ENCODE results near the gene CNIH2.

DNA sequence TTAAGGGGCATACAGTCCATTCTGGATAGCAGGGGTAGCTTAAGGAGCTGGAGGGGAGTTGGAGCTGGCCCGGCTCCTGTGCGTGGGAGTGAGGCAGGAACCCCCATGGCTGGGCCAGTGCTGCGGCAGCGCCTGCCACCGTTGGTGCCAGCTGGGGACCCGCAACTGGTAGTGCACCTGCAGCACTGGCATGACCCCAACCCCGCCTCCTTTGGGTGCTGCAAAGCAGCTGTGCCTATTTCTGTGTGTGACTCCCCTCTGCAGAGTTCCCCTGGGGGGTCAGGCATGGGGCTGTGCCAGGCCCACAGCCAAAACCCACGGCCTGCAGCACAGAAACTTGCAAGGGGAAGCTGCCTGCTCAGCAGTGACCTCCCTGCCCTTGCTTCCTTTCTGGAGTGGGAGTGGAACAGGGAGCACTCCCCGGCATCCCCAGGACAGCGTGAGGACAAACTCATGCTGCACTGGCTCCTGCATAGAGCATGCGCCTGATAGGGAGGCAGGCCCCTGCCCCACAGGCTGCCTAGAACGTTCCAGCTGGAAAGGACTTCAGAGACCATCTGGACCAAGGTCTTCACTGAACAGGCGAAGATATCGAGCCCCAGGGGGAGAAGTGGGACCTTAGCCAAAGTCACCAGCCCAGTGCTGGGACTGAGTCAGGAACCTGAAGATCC, 35.7 kb upstream of the CNIH2 start:
- TF ChIP-seq POLR2A (conservative IDR thresholded peaks at IDR 0.05) (no peak), ZFPM2 (CRISPR knock-in tag; IDR thresholded peaks at IDR 0.05) (no peak), CHD1 (IDR thresholded peaks at IDR 0.05; ENCODE audit: low read length) (no peak), FOXA1 (IDR thresholded peaks at IDR 0.05; ENCODE audit: borderline replicate concordance) (no peak), RFX5 (IDR thresholded peaks at IDR 0.05; ENCODE audit: low read depth, low read length) (no peak), RAD21 (CRISPR knock-in tag; conservative IDR thresholded peaks at IDR 0.05 in 1 of 2, IDR thresholded peaks at IDR 0.05 in 1 of 2) (no peak), ETV5 (CRISPR knock-in tag; IDR thresholded peaks at IDR 0.05; ENCODE audit: low read depth) (no peak), SPI1 (IDR thresholded peaks at IDR 0.05; ENCODE audit: borderline replicate concordance, low read depth, low read length) (no peak), ZNF436 (CRISPR knock-in tag; IDR thresholded peaks at IDR 0.05) (no peak), ZNF165 (CRISPR knock-in tag; IDR thresholded peaks at IDR 0.05; ENCODE audit: borderline replicate concordance) (no peak), MYNN (IDR thresholded peaks at IDR 0.05) (no peak), MYNN (CRISPR knock-in tag; IDR thresholded peaks at IDR 0.05) (no peak), JUNB (CRISPR knock-in tag; conservative IDR thresholded peaks at IDR 0.05) (no peak), MAFK (IDR thresholded peaks at IDR 0.05; ENCODE audit: low read length) (no peak)
- TF ChIP-seq, protein P1, sequence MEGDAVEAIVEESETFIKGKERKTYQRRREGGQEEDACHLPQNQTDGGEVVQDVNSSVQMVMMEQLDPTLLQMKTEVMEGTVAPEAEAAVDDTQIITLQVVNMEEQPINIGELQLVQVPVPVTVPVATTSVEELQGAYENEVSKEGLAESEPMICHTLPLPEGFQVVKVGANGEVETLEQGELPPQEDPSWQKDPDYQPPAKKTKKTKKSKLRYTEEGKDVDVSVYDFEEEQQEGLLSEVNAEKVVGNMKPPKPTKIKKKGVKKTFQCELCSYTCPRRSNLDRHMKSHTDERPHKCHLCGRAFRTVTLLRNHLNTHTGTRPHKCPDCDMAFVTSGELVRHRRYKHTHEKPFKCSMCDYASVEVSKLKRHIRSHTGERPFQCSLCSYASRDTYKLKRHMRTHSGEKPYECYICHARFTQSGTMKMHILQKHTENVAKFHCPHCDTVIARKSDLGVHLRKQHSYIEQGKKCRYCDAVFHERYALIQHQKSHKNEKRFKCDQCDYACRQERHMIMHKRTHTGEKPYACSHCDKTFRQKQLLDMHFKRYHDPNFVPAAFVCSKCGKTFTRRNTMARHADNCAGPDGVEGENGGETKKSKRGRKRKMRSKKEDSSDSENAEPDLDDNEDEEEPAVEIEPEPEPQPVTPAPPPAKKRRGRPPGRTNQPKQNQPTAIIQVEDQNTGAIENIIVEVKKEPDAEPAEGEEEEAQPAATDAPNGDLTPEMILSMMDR (IDR thresholded peaks at IDR 0.05 in 2 of 3, conservative IDR thresholded peaks at IDR 0.05 in 1 of 3; ENCODE audit: insufficient read depth in 2 of 3, low read depth in 1 of 3, low read length in 3 of 3), result no peak

Data from K562 (cell line).